Pancreas (tissue), 10 donors: Measurements from ENCODE around the gene KCNQ5. TPM values are rescaled to one million over a fixed set of nuclear protein-coding genes. Genes with fewer than 3 reads are reported as not detected.

Experiments
- ATAC-seq, 4 donors: fragments of 200-7000 bp; cut with Tn5 transposase; one replicate each; pipeline versions ENCODE4 v1.8.0 to v1.9.1; 2020; ENCODE audit warnings: mild to moderate bottlenecking in 4 of 4, moderate library complexity in 4 of 4
- DNase-seq, 6 donors: peaks; one replicate each; pipeline ENCODE4 v3.0.0-alpha.2; 2020
- FAIRE-seq: peaks from 2 replicates; lab custom pipeline; 2012; peaks lifted over from hg19 to GRCh38; lab: Jason Lieb, UNC
- H3K27ac ChIP-seq, 4 donors: fragments of 200-600 bp; sonication (generic); 1 replicate in 3 of 4; 2 replicates in 1 of 4; pipeline versions ENCODE4 v1.5.0 to v1.8.0; 2020
- H3K27me3 ChIP-seq, 4 donors: fragments of 200-600 bp; one replicate each; pipeline ENCODE4 v1.8.0; 2021
- H3K36me3 ChIP-seq, 3 donors: fragments of 200-600 bp; sonication (generic) in 1 of 3; one replicate each; pipeline versions ENCODE4 v1.5.0 to v1.8.0; 2020 to 2021
- H3K4me1 ChIP-seq, 3 donors: fragments of 200-600 bp; one replicate each; pipeline ENCODE4 v1.8.0; 2021
- H3K4me3 ChIP-seq, 4 donors: fragments of 200-600 bp; sonication (generic) in 2 of 4; one replicate each; pipeline versions ENCODE4 v1.5.0 to v1.8.0; 2020 to 2021
- H3K9me3 ChIP-seq, 4 donors: fragments of 200-600 bp; one replicate each; pipeline ENCODE4 v1.8.0; 2021
- CTCF ChIP-seq, 4 donors: fragments of 200-600 bp; sonication (generic) in 3 of 4; IDR thresholded peaks; one replicate each; pipeline versions ENCODE4 v1.5.0 to v1.8.0; 2021; ENCODE audit warnings: antibody characterized with exemption in 4 of 4
- WGBS, 2 donors: extraction: QIAGEN DNeasy Blood & Tissue Kit; methylation state at CpG; one replicate each; pipeline ENCODE4 v1.1.7; 2013; 5-methylcytosine and 5-hydroxymethylcytosine counted together
- intact Hi-C, 3 donors: fragments of 100-400 bp; cut with DNase I; formaldehyde crosslinking; loops; one replicate each; pipeline versions ENCODE4 v1.11.1 to v1.14.2; 2022
- polyA plus RNA-seq, 2 donors: library from polyadenylated mRNA; stranded (reverse); fragments of 200-250 nt; gene quantifications; one replicate each; pipeline ENCODE4 v1.2.3, GENCODE V29; 2013
- total RNA-seq, 6 donors: library from RNA; stranded (reverse); fragmentation: NEBNext Ultra II Directional in 4 of 6; extraction: Animal tissue kit (Norgen Biotek cat#: 25700) in 4 of 6; gene quantifications; one replicate each; pipeline versions ENCODE4 v1.2.1 to v1.2.4, GENCODE V29; 2021 to 2023
- donor health status: healthy with polysubstance abuse.
- donor health status: DM: no; HTN: no; CAD: no; lungs with moderate emphysema.
- donor health status: DM: no; HTN: no; CAD: no.
- donor health status: control.
- donor health status: control.
- donor health status: Bipolar disorder and iron deficiency.
- donor health status: DM: yes; HTN: yes; CAD: no.
- donor health status: DM: no; HTN: no; CAD: no.
- donor health status: DM: no; HTN: no; CAD: no.
- donor health status: DM: yes; HTN: yes; CAD: no.

The KCNQ5 gene
- total and polyA plus RNA-seq, 8 donors = 0.03 to 1.1 (median 0.13) TPM

GRCh38 chr6:72589096-72589495, 32.8 kb upstream of the KCNQ5 start:
- Histone ChIP-seq H3K4me3 (no peak overlapping the region), H3K27me3 (peaks cover 0 to 4% (median 0%) of the 10 kb centered on the region in 4 donors), H3K4me1 (no peaks in the 10 kb centered on the region), H3K27ac (no peak overlapping the region), H3K9me3 (no peaks in the 10 kb centered on the region), H3K36me3 (no peaks in the 10 kb centered on the region)
- TF ChIP-seq CTCF (IDR thresholded peaks at IDR 0.05) = no peak
- WGBS, 2 donors = 21 to 22% methylated on average over 1 of the region's 1 CpG
- ATAC-seq (peak in 1 of 4 donors; percentile 26), DNase-seq (no peak), FAIRE-seq (no peak)
- intact Hi-C loops = no loop called here

GRCh38 chr6:72595812-72596211, 26.1 kb upstream of the KCNQ5 start:
- FAIRE-seq (no peak), ATAC-seq (no peak), DNase-seq (no peak)
- Histone ChIP-seq H3K4me1 (no peaks in the 10 kb centered on the region), H3K27me3 (peaks cover 0 to 4% (median 0%) of the 10 kb centered on the region in 4 donors), H3K27ac (no peak overlapping the region), H3K9me3 (no peaks in the 10 kb centered on the region), H3K4me3 (no peak overlapping the region), H3K36me3 (no peaks in the 10 kb centered on the region)
- intact Hi-C loops = no loop called here
- no peak for TF ChIP-seq CTCF (IDR thresholded peaks at IDR 0.05)
- 78 to 80% methylated on average over 3 of the region's 3 CpGs for WGBS, 2 donors

DNA sequence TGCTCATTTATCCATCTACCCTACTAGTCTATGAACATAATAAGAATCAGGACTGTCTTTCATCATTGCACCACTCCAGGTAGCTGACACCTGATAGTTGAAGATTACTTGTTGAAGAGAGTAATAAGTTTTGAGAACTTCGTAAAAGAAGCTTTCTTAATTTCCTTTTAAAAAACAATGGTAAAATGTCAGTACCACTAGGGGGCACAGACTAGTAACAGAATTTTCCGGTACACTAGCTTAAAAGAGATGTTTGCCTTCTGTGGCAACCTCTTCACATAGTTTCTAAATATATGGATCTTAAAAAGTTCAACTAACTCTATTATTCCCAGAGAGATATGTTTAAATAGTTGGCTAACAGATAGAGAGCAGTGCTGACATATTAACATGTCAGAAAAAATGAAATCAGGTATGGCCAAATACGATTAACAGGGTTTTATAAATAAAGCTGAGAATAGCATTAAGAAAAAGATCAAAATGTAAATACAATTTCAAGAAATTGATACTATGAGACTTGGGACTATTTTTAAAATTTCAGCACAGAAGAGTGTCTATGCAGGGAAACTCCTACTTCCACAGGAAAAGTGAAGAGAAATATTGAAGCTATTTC, 5.4 kb upstream of the KCNQ5 start:
- DNase-seq (no peak), FAIRE-seq (no peak)
- H3K9me3 ChIP-seq = no peaks in the 10 kb centered on the region

GRCh38 chr6:72617721-72618120, 4.1 kb upstream of the KCNQ5 start:
- ATAC-seq = no peak
- no peak for DNase-seq
- H3K36me3 ChIP-seq = no peaks in the 10 kb centered on the region
- intact Hi-C loops = loop anchor here in 1 of 3 donors (5.0 to 10.0 kb wide), 2 partner anchors 427 to 510 kb away; no protein-coding TSS in a partner anchor
- no peak overlapping the region for H3K4me3 ChIP-seq
- WGBS, 2 donors = 75 to 79% methylated on average over 3 of the region's 3 CpGs
- no peaks in the 10 kb centered on the region for H3K27me3 ChIP-seq
- no peak for TF ChIP-seq CTCF (IDR thresholded peaks at IDR 0.05)
- H3K9me3 ChIP-seq = no peaks in the 10 kb centered on the region
- H3K27ac ChIP-seq = no peak overlapping the region
- H3K4me1 ChIP-seq = peaks cover 0 to 8% (median 4%) of the 10 kb centered on the region in 3 donors
- FAIRE-seq = no peak

More for the DNA sequence above, 5.4 kb upstream of the KCNQ5 start:
- peak in 3 of 4 donors; percentile 15 to 32 (median 29) for TF ChIP-seq CTCF (IDR thresholded peaks at IDR 0.05)
- Histone ChIP-seq H3K27me3 (no peaks in the 10 kb centered on the region), H3K4me1 (peaks cover 0 to 6% (median 0%) of the 10 kb centered on the region in 3 donors), H3K36me3 (no peaks in the 10 kb centered on the region), H3K27ac (no peak overlapping the region), H3K4me3 (no peak overlapping the region)
- intact Hi-C loops = loop anchor here in 1 of 3 donors (5.0 to 10.0 kb wide), 2 partner anchors 428 to 511 kb away; no protein-coding TSS in a partner anchor
- WGBS, 2 donors = 33 to 35% methylated on average over 3 of the region's 3 CpGs
- ATAC-seq = no peak
